Stomach (tissue), 9 donors: ENCODE data around the gene NKAPL. TPM values are rescaled to one million over a fixed set of nuclear protein-coding genes. Genes with fewer than 3 reads are reported as not detected.

Source experiments
- DNase-seq, 2 donors: peaks; one replicate each; pipeline versions ENCODE4 v3.0.0 to v3.0.0-alpha.2; 2013 to 2019
- H3K27ac ChIP-seq, 5 donors: fragments of 200-600 bp in 4 of 5; sonication (generic) in 4 of 5; one replicate each; pipeline ENCODE4 v1.5.1; 2013 to 2019; ENCODE audit warnings: mild to moderate bottlenecking in 1 of 5, moderate library complexity in 1 of 5
- H3K27me3 ChIP-seq, 3 donors: fragments of 200-600 bp; sonication (generic); one replicate each; pipeline ENCODE4 v1.5.1; 2017 to 2019; ENCODE audit warnings: mixed run types in 1 of 3
- H3K36me3 ChIP-seq, 4 donors: fragments of 200-600 bp; sonication (generic); 1 replicate in 3 of 4; 2 replicates in 1 of 4; pipeline ENCODE4 v1.5.1; 2016 to 2019
- H3K4me1 ChIP-seq, 4 donors: fragments of 200-600 bp; sonication (generic); one replicate each; pipeline ENCODE4 v1.5.1; 2016 to 2019
- H3K4me3 ChIP-seq, 4 donors: fragments of 200-600 bp; sonication (generic) in 3 of 4; one replicate each; pipeline ENCODE4 v1.5.1; 2016 to 2019; ENCODE audit warnings: mild to moderate bottlenecking in 1 of 4
- H3K9me3 ChIP-seq, 4 donors: fragments of 200-600 bp; sonication (generic); one replicate each; pipeline ENCODE4 v1.5.1; 2016 to 2019
- EP300 ChIP-seq: sonication (generic); formaldehyde crosslinking; IDR thresholded peaks from one replicate; pipeline ENCODE4 v1.6.1; 2017; ENCODE audit warnings: antibody characterized with exemption
- POLR2A ChIP-seq, 4 donors: fragments of 450-650 bp; IDR thresholded peaks; one replicate each; pipeline ENCODE4 v1.6.1; 2016; ENCODE audit warnings: antibody characterized with exemption in 4 of 4, control low read depth in 2 of 4, mild to moderate bottlenecking in 1 of 4, moderate library complexity in 1 of 4
- POLR2AphosphoS5 ChIP-seq, 3 donors: sonication (generic); formaldehyde crosslinking; IDR thresholded peaks; one replicate each; pipeline ENCODE4 v1.6.1; 2016; ENCODE audit warnings: antibody characterized with exemption in 3 of 3
- WGBS, 5 donors: extraction: QIAGEN DNeasy Blood & Tissue Kit in 3 of 5; methylation state at CpG; one replicate each; pipeline versions ENCODE4 v1.1.5 to v1.1.7; 2013 to 2018; 5-methylcytosine and 5-hydroxymethylcytosine counted together
- intact Hi-C: fragments of 100-400 bp; cut with DNase I; formaldehyde crosslinking; loops from one replicate; pipeline ENCODE4 v1.15.1; 2023; ENCODE audit warnings: low total_unique reads
- polyA plus RNA-seq, 3 donors: library from polyadenylated mRNA; stranded (reverse); fragments of 200-250 nt; gene quantifications; one replicate each; pipeline ENCODE4 v1.2.3, GENCODE V29; 2013
- total RNA-seq, 5 donors: library from RNA; depleted of rRNA; stranded (reverse); fragments of >200 nt; gene quantifications; one replicate each; pipeline versions ENCODE4 v1.1.0 to v1.2.3, GENCODE V29; 2014 to 2016
- TF ChIP-seq, protein P1 (sequence below), 7 experiments: fragments of 450-650 bp in 4 of 7; fragments of 200-600 bp in 3 of 7; sonication (generic) in 3 of 7; IDR thresholded peaks; one replicate each; pipeline ENCODE4 v1.5.1; 2016 to 2019; ENCODE audit warnings: antibody characterized with exemption in 7 of 7, control low read depth in 2 of 7, mild to moderate bottlenecking in 1 of 7
- donor health status: healthy with polysubstance abuse.
- donor health status: Bipolar disorder and iron deficiency.
- donor health status: healthy.

The NKAPL gene
- total and polyA plus RNA-seq, 8 donors: 0.45 to 4.4 (median 0.87) TPM; not detected in 3

DNA sequence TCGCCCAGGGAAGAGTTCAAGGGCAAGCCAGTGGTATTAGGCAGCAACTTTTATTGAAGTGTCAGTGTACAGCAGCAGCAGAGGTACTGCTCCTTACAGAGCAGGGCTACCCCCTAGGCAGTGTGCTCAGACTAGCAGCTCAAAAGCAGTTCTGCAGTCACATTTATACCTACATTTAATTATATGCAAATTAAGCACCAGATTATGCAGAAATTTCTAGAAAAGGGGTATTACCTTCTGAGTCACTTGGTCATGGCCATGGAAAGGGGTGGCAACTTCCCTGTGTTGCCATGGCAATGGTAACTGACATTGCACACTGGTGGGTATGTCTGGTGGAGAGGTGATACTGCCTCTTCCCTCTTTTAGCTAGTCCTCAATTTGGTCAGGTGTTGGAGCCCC lies 5.0 kb upstream of the NKAPL start:
- H3K4me1 ChIP-seq: peaks cover 4 to 36% (median 22%) of the 10 kb centered on the region in 4 donors
- H3K27me3 ChIP-seq: peaks cover 0 to 18% (median 3%) of the 10 kb centered on the region in 3 donors
- no peak overlapping the region for H3K27ac ChIP-seq
- no peak for DNase-seq
- TF ChIP-seq POLR2AphosphoS5 (IDR thresholded peaks at IDR 0.05): no peak
- TF ChIP-seq, protein P1, sequence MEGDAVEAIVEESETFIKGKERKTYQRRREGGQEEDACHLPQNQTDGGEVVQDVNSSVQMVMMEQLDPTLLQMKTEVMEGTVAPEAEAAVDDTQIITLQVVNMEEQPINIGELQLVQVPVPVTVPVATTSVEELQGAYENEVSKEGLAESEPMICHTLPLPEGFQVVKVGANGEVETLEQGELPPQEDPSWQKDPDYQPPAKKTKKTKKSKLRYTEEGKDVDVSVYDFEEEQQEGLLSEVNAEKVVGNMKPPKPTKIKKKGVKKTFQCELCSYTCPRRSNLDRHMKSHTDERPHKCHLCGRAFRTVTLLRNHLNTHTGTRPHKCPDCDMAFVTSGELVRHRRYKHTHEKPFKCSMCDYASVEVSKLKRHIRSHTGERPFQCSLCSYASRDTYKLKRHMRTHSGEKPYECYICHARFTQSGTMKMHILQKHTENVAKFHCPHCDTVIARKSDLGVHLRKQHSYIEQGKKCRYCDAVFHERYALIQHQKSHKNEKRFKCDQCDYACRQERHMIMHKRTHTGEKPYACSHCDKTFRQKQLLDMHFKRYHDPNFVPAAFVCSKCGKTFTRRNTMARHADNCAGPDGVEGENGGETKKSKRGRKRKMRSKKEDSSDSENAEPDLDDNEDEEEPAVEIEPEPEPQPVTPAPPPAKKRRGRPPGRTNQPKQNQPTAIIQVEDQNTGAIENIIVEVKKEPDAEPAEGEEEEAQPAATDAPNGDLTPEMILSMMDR (IDR thresholded peaks at IDR 0.05): no peak
- no peak for TF ChIP-seq POLR2A (IDR thresholded peaks at IDR 0.05)
- no peak for TF ChIP-seq EP300
- no peak overlapping the region for H3K4me3 ChIP-seq
- whole genome bisulfite sequencing, 5 donors: 73 to 94% (median 89%) methylated on average over 1 of the region's 1 CpG
- H3K36me3 ChIP-seq: peaks cover 0 to 5% (median under 1%) of the 10 kb centered on the region in 4 donors
- H3K9me3 ChIP-seq: peaks cover 0 to 3% (median 0%) of the 10 kb centered on the region in 4 donors
- intact Hi-C loops: no loop called here

DNA sequence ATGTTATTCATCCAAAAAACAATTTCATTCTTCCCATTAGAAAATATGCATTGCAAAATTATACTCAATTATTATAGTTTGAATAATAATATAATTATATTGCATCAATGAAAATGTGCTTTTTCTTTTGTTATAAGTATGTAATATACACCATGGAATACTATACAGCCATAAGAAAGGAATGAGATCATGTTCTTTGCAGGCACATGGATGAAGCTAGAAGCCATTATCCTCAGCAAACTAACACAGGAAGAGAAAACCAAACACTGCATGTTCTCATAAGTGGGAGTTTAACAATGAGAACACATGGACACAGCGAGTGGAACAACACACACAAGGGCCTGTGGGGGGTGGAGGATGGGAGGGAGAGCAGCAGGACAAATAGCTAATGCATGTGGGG lies 2.1 kb upstream of the NKAPL start:
- H3K27me3 ChIP-seq: peaks cover 0 to 24% (median 8%) of the 10 kb centered on the region in 3 donors
- no peaks in the 10 kb centered on the region for H3K36me3 ChIP-seq
- WGBS, 5 donors: 0% methylated on average over 1 of the region's 1 CpG
- H3K4me1 ChIP-seq: peaks cover 4 to 20% (median 8%) of the 10 kb centered on the region in 4 donors
- no peak overlapping the region for H3K4me3 ChIP-seq
- intact Hi-C loops: no loop called here
- TF ChIP-seq, protein P1 (IDR thresholded peaks at IDR 0.05): no peak
- no peak for TF ChIP-seq POLR2A (IDR thresholded peaks at IDR 0.05)
- TF ChIP-seq EP300: no peak
- no peak for TF ChIP-seq POLR2AphosphoS5 (IDR thresholded peaks at IDR 0.05)
- peaks cover 0 to 23% (median 5%) of the 10 kb centered on the region in 4 donors for H3K9me3 ChIP-seq
- H3K27ac ChIP-seq: no peak overlapping the region
- DNase-seq: no peak

DNA sequence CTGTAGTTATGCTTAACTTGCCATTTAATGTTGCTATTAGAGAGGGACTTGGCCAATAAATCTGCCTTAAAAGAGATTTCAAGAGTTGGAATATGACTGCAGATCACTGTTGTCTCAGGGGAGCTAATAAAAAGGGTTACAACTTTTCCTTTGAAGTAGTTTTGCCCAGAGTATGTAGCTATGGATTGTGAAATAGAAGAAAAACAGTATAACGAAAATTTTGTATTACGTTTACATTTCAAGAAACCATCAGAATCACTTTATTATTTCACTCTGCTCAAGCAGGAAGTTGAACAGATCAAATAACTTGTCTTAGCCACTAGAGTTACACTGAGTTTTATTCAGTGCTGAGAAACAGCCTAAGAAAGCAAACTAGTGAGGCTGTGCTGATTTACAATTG lies 4.8 kb downstream of the NKAPL start:
- intact Hi-C loops: no loop called here
- Histone ChIP-seq H3K36me3 (no peaks in the 10 kb centered on the region), H3K27me3 (peaks cover 0 to 7% (median 6%) of the 10 kb centered on the region in 3 donors), H3K4me3 (no peak overlapping the region), H3K27ac (no peak overlapping the region), H3K4me1 (peaks cover 10 to 31% (median 20%) of the 10 kb centered on the region in 4 donors), H3K9me3 (peaks cover 0 to 23% (median 5%) of the 10 kb centered on the region in 4 donors)
- TF ChIP-seq, protein P1 (IDR thresholded peaks at IDR 0.05): no peak
- TF ChIP-seq POLR2A (IDR thresholded peaks at IDR 0.05): no peak
- no peak for TF ChIP-seq EP300
- no peak for TF ChIP-seq POLR2AphosphoS5 (IDR thresholded peaks at IDR 0.05)
- WGBS, 5 donors: 45 to 57% (median 48%) methylated on average over 2 of the region's 2 CpGs
- no peak for DNase-seq

- Histone ChIP-seq H3K9me3 (peaks cover 0 to 15% (median 0%) of the 10 kb centered on the region in 4 donors), H3K36me3 (no peaks in the 10 kb centered on the region), H3K4me1 (peaks cover 8 to 31% (median 20%) of the 10 kb centered on the region in 4 donors), H3K4me3 (no peak overlapping the region), H3K27ac (no peak overlapping the region), H3K27me3 (no peaks in the 10 kb centered on the region)
- no peak for DNase-seq
- 40 to 54% (median 50%) methylated on average over 4 of the region's 4 CpGs for WGBS, 5 donors
- intact Hi-C loops: no loop called here
- TF ChIP-seq POLR2A (IDR thresholded peaks at IDR 0.05) (no peak), POLR2AphosphoS5 (IDR thresholded peaks at IDR 0.05) (no peak), EP300 (no peak)
- TF ChIP-seq, protein P1 (IDR thresholded peaks at IDR 0.05): no peak
These were observed 5.8 kb downstream of the NKAPL start for GRCh38 chr6:28264834-28265401.
